Cardiac fibroblast (primary cell): ENCODE measurements around the gene MYL6.

Experiments used
- DNase-seq, 2 donors: peaks; one replicate each; pipeline versions ENCODE4 v3.0.0 to v3.0.0-alpha.2; 2010; ENCODE audit warnings: low read depth in 2 of 2
- H3K4me3 ChIP-seq, 2 donors: replicated peaks in 1 of 2; 1 replicate in 1 of 2; 2 replicates in 1 of 2; pipeline ENCODE4 v1.5.1; 2011; ENCODE audit warnings: low read depth in 2 of 2, low read length in 2 of 2, mild to moderate bottlenecking in 2 of 2, moderate library complexity in 1 of 2
- CTCF ChIP-seq: IDR thresholded peaks from one replicate; pipeline ENCODE4 v1.5.1; 2011; ENCODE audit warnings: low read depth, mild to moderate bottlenecking, low read length, inconsistent platforms

The MYL6 gene

DNA sequence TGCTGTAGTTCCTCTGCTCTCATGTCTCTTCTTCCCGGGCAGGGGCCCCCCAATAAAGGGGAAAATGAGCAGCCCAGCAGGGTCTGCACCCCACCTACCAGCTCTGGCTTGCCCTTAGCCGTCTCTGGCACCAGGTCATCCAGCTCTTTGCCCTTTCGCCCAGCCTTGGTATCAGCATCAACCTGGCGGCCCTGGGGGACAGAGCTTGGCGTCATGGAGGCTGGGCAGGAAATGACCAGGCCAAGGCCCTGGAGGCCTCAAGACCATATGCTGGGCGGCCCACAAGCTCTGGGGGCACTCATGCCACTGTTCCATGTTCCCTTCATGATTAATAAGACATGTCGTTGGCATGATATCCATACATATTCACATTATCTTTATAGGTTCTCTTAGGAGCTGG lies 14.7 kb downstream of the MYL6 start:
- TF ChIP-seq CTCF, result no peak
- H3K4me3 ChIP-seq, result no peak overlapping the region
- DNase-seq, result no peak

GRCh38 chr12:56178347-56178746 lies 20.2 kb downstream of the MYL6 start:
- no peak for TF ChIP-seq CTCF
- DNase-seq, result no peak
- H3K4me3 ChIP-seq, result no peak overlapping the region

DNA sequence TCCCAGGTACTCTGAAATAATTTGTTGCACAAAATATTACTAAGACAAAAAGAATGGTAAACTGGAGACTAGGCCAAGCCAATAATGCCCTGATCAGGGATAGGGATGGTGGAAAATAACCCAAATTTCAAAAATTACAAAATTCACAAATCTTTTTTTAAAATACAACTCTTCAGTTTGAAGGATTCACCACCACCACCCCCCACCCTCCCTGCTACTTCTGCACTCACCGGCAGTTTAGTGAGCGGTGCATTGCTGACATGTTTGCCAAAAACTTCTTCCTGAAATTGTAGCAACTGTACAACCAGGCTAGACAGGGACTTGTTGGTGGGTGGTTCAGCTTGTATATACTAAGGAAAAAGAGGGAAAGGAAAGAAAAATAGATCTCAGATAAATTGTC lies 28.8 kb downstream of the MYL6 start:
- no peak for TF ChIP-seq CTCF
- H3K4me3 ChIP-seq, result no peak overlapping the region
- DNase-seq, result no peak

- no peak for DNase-seq
- TF ChIP-seq CTCF, result no peak
- H3K4me3 ChIP-seq, result peak overlapping the region; percentile 78 to 88
Measured at GRCh38 chr12:56188131-56188777, 30.1 kb downstream of the MYL6 start.

GRCh38 chr12:56188778-56189098 lies 30.6 kb downstream of the MYL6 start:
- DNase-seq, result no peak
- TF ChIP-seq CTCF, result no peak
- H3K4me3 ChIP-seq, result peak overlapping the region; percentile 78 to 88

DNA sequence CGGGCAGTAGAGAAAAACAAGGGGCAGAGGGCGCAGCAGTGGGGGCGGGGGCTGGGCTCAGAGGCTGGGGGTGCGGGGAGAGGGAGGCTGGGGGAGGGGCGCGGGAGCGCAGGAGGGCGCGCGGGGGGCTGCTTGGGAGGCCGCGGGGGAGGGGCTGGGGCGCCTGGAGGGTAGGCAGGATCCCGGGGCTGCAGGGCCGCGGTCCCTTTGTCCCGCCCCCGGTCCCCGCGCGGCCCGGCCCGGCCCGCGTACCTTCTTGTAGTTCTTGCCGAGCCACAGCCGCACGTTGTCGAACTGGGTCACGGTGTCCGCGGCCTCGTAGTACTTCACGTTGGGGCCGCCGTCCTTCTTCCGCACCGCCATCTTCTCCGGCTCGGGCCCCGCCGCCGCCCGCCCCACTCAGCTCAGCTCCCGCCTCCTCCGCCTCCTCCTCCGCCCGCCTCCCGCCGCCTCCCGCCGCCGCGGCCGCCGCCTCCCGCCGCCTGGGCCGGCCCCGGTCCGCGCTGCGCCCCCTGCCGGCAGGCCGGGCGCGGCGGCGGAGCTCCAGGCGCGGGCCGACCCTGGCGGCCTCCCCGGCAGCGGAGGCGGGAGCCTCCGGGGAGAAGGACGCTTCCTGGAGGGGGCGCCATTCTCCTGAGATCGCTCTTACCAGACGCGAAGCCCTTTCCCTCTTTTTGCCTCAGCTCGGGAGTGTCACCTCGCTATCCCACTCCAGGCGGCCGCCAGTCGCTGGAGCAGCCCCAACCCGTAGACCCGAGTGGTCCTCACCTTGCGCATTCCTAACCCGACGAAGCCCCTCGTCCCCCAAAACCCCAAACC lies 31.1 kb downstream of the MYL6 start, which contains the start of gene SMARCC2:
TSS of gene SMARCC2 (minus strand) at position 385 of the 819 bp plus-strand sequence. CDS start at position 363, 22 bp downstream.
- peak; percentile 89 to 91 for DNase-seq
- peak within 1 kb of the TSS; percentile 78 to 88 for H3K4me3 ChIP-seq
- peak; percentile 56 for TF ChIP-seq CTCF
